ENCODE results near the gene FXR2. TPM values are rescaled to one million over a fixed set of nuclear protein-coding genes. Genes with fewer than 3 reads are reported as not detected.

FXR2 gene
- total RNA-seq, 1 experiment from 2014 or later = 40.5 TPM

- Histone ChIP-seq H3K36me3 (ENCODE audit: insufficient read depth, low read length) (peaks cover 61% of the 10 kb centered on the region), H3K9ac (ENCODE audit: low read length) (peak overlapping the region; percentile 99), H3K4me2 (ENCODE audit: low read depth, low read length, poor library complexity, severe bottlenecking) (peak overlapping the region; percentile 81), H3K27me3 (ENCODE audit: low read length) (no peaks in the 10 kb centered on the region), H3K9me3 (ENCODE audit: low read length) (no peaks in the 10 kb centered on the region), H3K27ac (ENCODE audit: low read length) (peak overlapping the region; percentile 91), H4K20me1 (ENCODE audit: insufficient read depth, low read depth, low read length) (peaks cover 45% of the 10 kb centered on the region), H3K79me2 (ENCODE audit: low read length) (peaks cover 38% of the 10 kb centered on the region), H3K9me2 (replicated peaks; ENCODE audit: insufficient read depth, low read length) (no peaks in the 10 kb centered on the region), H3K4me3 (ENCODE audit: low read length) (peak overlapping the region; percentile 96), H3K4me1 (ENCODE audit: low read length) (peaks cover 61% of the 10 kb centered on the region), H2AFZ (ENCODE audit: low read length) (no peak overlapping the region)
- no peak for DNase-seq
Measured at GRCh38 chr17:7574176-7574953, 40.3 kb downstream of the FXR2 start.

GRCh38 chr17:7573324-7574080 is 41.2 kb downstream of the FXR2 start:
- Histone ChIP-seq H3K4me1 (ENCODE audit: low read length) (peaks cover 52% of the 10 kb centered on the region), H2AFZ (ENCODE audit: low read length) (no peak overlapping the region), H3K27me3 (ENCODE audit: low read length) (no peaks in the 10 kb centered on the region), H3K79me2 (ENCODE audit: low read length) (peaks cover 38% of the 10 kb centered on the region), H3K9me2 (replicated peaks; ENCODE audit: insufficient read depth, low read length) (no peaks in the 10 kb centered on the region), H3K9me3 (ENCODE audit: low read length) (no peaks in the 10 kb centered on the region), H4K20me1 (ENCODE audit: insufficient read depth, low read depth, low read length) (peaks cover 45% of the 10 kb centered on the region), H3K27ac (ENCODE audit: low read length) (peak overlapping the region; percentile 91), H3K4me2 (ENCODE audit: low read depth, low read length, poor library complexity, severe bottlenecking) (peak overlapping the region; percentile 81), H3K9ac (ENCODE audit: low read length) (peak overlapping the region; percentile 99), H3K36me3 (ENCODE audit: insufficient read depth, low read length) (peaks cover 61% of the 10 kb centered on the region), H3K4me3 (ENCODE audit: low read length) (peak overlapping the region; percentile 96)
- DNase-seq = peak; percentile 92

GRCh38 chr17:7572588-7573323 is 41.9 kb downstream of the FXR2 start:
- Histone ChIP-seq H2AFZ (ENCODE audit: low read length) (no peak overlapping the region), H3K9ac (ENCODE audit: low read length) (peak overlapping the region; percentile 99), H3K4me3 (ENCODE audit: low read length) (peak overlapping the region; percentile 96), H3K36me3 (ENCODE audit: insufficient read depth, low read length) (peaks cover 58% of the 10 kb centered on the region), H3K4me2 (ENCODE audit: low read depth, low read length, poor library complexity, severe bottlenecking) (peak overlapping the region; percentile 81), H3K79me2 (ENCODE audit: low read length) (peaks cover 38% of the 10 kb centered on the region), H3K9me3 (ENCODE audit: low read length) (no peaks in the 10 kb centered on the region), H4K20me1 (ENCODE audit: insufficient read depth, low read depth, low read length) (peaks cover 43% of the 10 kb centered on the region), H3K9me2 (replicated peaks; ENCODE audit: insufficient read depth, low read length) (no peaks in the 10 kb centered on the region), H3K4me1 (ENCODE audit: low read length) (peaks cover 47% of the 10 kb centered on the region), H3K27ac (ENCODE audit: low read length) (peak overlapping the region; percentile 91), H3K27me3 (ENCODE audit: low read length) (no peaks in the 10 kb centered on the region)
- peak; percentile 99 for DNase-seq

- peak overlapping the region; percentile 95 for H3K9ac ChIP-seq (ENCODE audit: low read length)
- peaks cover 38% of the 10 kb centered on the region for H3K79me2 ChIP-seq (ENCODE audit: low read length)
- H3K36me3 ChIP-seq (ENCODE audit: insufficient read depth, low read length) = peaks cover 57% of the 10 kb centered on the region
- no peaks in the 10 kb centered on the region for H3K9me2 ChIP-seq (replicated peaks; ENCODE audit: insufficient read depth, low read length)
- DNase-seq = no peak
- H3K4me1 ChIP-seq (ENCODE audit: low read length) = peaks cover 42% of the 10 kb centered on the region
- H3K27me3 ChIP-seq (ENCODE audit: low read length) = no peaks in the 10 kb centered on the region
- H4K20me1 ChIP-seq (ENCODE audit: insufficient read depth, low read depth, low read length) = peaks cover 40% of the 10 kb centered on the region
- peak overlapping the region; percentile 77 for H3K27ac ChIP-seq (ENCODE audit: low read length)
- H3K4me3 ChIP-seq (ENCODE audit: low read length) = peak overlapping the region; percentile 85
- peak overlapping the region; percentile 91 for H3K4me2 ChIP-seq (ENCODE audit: low read depth, low read length, poor library complexity, severe bottlenecking)
- H2AFZ ChIP-seq (ENCODE audit: low read length) = no peak overlapping the region
- no peaks in the 10 kb centered on the region for H3K9me3 ChIP-seq (ENCODE audit: low read length)
Measured at GRCh38 chr17:7572338-7572587, 42.4 kb downstream of the FXR2 start.

GRCh38 chr17:7570351-7570750 is 44.3 kb downstream of the FXR2 start:
- H3K4me2 ChIP-seq (ENCODE audit: low read depth, low read length, poor library complexity, severe bottlenecking) = no peak overlapping the region
- H4K20me1 ChIP-seq (ENCODE audit: insufficient read depth, low read depth, low read length) = peaks cover 26% of the 10 kb centered on the region
- peaks cover 23% of the 10 kb centered on the region for H3K4me1 ChIP-seq (ENCODE audit: low read length)
- no peaks in the 10 kb centered on the region for H3K27me3 ChIP-seq (ENCODE audit: low read length)
- H2AFZ ChIP-seq (ENCODE audit: low read length) = no peak overlapping the region
- H3K27ac ChIP-seq (ENCODE audit: low read length) = no peak overlapping the region
- peaks cover 42% of the 10 kb centered on the region for H3K79me2 ChIP-seq (ENCODE audit: low read length)
- H3K9ac ChIP-seq (ENCODE audit: low read length) = peak overlapping the region; percentile 63; the same call in 1 of the 2 replicates
- H3K9me2 ChIP-seq (replicated peaks; ENCODE audit: insufficient read depth, low read length) = no peaks in the 10 kb centered on the region
- no peaks in the 10 kb centered on the region for H3K9me3 ChIP-seq (ENCODE audit: low read length)
- peaks cover 50% of the 10 kb centered on the region for H3K36me3 ChIP-seq (ENCODE audit: insufficient read depth, low read length)
- no peak for DNase-seq
- no peak overlapping the region for H3K4me3 ChIP-seq (ENCODE audit: low read length)

GRCh38 chr17:7569571-7569970 is 45.1 kb downstream of the FXR2 start:
- Histone ChIP-seq H3K79me2 (ENCODE audit: low read length) (peaks cover 42% of the 10 kb centered on the region), H3K4me3 (ENCODE audit: low read length) (no peak overlapping the region), H3K9ac (ENCODE audit: low read length) (no peak overlapping the region), H3K27ac (ENCODE audit: low read length) (no peak overlapping the region), H3K4me1 (ENCODE audit: low read length) (peaks cover 15% of the 10 kb centered on the region), H3K9me2 (replicated peaks; ENCODE audit: insufficient read depth, low read length) (no peaks in the 10 kb centered on the region), H4K20me1 (ENCODE audit: insufficient read depth, low read depth, low read length) (peaks cover 24% of the 10 kb centered on the region), H2AFZ (ENCODE audit: low read length) (no peak overlapping the region), H3K36me3 (ENCODE audit: insufficient read depth, low read length) (peaks cover 50% of the 10 kb centered on the region), H3K4me2 (ENCODE audit: low read depth, low read length, poor library complexity, severe bottlenecking) (no peak overlapping the region), H3K27me3 (ENCODE audit: low read length) (no peaks in the 10 kb centered on the region), H3K9me3 (ENCODE audit: low read length) (no peaks in the 10 kb centered on the region)
- no peak for DNase-seq

GRCh38 chr17:7563115-7563869 is 51.4 kb downstream of the FXR2 start:
- Histone ChIP-seq H3K27me3 (ENCODE audit: low read length) (no peaks in the 10 kb centered on the region), H3K79me2 (ENCODE audit: low read length) (peaks cover 48% of the 10 kb centered on the region), H4K20me1 (ENCODE audit: insufficient read depth, low read depth, low read length) (peaks cover 10% of the 10 kb centered on the region; the same call in 1 of the 2 replicates), H3K36me3 (ENCODE audit: insufficient read depth, low read length) (peaks cover 35% of the 10 kb centered on the region), H3K9me3 (ENCODE audit: low read length) (no peaks in the 10 kb centered on the region), H3K9me2 (replicated peaks; ENCODE audit: insufficient read depth, low read length) (no peaks in the 10 kb centered on the region), H3K4me2 (ENCODE audit: low read depth, low read length, poor library complexity, severe bottlenecking) (peak overlapping the region; percentile 88), H3K4me1 (ENCODE audit: low read length) (peaks cover 38% of the 10 kb centered on the region), H2AFZ (ENCODE audit: low read length) (no peak overlapping the region), H3K27ac (ENCODE audit: low read length) (peak overlapping the region; percentile 62; the same call in 1 of the 2 replicates), H3K9ac (ENCODE audit: low read length) (peak overlapping the region; percentile 87), H3K4me3 (ENCODE audit: low read length) (peak overlapping the region; percentile 86)
- DNase-seq = no peak

Data from Karpas-422 (cell line).